DMS153 (cell line): Measurements from ENCODE around the gene FARS2.

Experiments used
- DNase-seq: peaks from one replicate; lab custom pipeline; 2025; lab: John Stamatoyannopoulos, UW

FARS2 gene

DNA sequence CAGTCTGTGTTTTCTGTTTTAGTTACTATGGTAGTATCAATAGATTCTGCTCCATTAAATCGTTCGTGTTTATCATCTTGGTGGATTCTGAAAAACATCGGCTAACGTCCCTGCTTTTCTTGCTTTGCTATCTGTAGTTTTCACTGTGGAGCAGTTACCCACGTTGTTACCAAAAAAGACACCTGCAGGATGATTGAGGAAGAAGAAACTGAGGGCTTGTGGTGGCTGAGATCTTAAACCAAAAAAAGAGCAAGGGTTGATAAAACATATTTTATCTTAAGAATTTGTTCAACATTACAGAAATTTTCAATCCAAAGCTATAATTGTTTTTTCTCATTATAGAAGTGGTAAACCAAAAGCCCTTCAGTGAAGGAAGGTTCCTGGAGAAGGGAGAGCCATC, 166.3 kb downstream of the FARS2 start:
- DNase-seq, result no peak

DNA sequence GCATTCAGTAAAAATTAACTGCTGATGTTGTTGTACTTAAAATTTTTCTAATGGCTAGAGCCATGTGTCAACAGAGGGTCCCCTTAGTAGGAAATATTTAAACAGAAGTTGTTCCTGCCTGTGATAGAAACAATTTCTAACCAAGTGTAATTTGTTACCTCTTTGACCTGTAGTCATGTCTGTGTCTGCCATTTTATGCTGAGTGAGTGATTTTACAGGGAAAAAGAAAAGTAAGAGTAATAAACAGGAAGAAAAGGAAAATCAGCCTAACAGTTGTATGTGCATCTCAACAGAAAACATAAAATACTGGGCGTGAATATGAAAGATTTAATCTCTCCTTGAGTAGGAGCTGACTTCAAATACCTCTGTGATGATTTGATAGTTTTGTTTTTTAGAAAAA, 172.0 kb downstream of the FARS2 start:
- DNase-seq, result no peak

DNA sequence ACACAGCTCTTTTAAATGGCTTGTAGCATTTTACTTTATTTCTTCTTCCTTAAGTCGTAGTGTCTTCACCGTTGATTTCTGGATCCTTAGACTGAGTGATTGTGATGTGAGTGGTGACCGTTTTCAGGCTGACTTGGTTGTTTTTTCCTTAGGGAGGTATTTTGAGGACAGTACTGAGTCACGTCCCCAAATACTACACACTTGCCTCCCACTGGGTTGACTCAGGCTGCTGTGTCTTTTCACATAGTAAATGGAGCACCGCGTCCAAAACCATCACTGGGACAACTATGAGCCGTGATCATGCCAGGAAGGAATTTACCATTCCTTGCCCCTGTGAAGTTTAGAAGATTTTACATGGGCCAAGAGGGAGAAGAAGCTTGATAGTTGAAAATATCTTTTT, 174.1 kb downstream of the FARS2 start:
- no peak for DNase-seq

DNA sequence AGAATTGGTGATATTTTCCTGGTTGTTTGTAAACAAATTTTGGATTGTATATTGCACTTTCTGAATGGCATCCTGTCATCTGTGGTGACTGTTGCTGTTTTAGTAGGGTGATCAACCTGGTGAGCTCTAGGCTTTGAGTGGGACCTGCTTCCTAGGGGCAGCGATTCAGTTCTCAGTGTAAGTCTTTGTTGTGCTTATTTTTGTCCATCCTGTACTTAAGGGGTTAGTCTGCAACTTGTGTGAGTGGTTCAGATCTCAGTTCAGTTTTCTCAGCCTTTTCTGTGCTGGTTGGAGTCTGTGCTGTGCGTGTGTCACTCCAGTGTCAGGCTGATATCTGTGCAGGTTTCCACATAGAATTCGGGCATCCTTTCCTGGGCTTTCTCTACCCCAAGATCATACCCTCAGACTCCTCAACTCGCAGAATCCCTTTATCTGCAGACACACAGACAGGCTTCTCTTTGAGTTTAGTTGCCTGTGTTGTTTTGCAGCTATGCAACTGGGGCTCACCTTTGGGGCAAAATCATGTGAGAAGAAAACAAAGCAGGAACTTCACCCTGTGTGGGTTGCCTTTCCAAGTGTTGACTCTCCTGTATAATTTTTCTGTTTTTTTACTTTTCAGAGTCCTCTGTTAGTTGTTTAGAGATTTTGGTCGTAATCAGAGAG, 177.7 kb downstream of the FARS2 start:
- DNase-seq, result no peak

DNA sequence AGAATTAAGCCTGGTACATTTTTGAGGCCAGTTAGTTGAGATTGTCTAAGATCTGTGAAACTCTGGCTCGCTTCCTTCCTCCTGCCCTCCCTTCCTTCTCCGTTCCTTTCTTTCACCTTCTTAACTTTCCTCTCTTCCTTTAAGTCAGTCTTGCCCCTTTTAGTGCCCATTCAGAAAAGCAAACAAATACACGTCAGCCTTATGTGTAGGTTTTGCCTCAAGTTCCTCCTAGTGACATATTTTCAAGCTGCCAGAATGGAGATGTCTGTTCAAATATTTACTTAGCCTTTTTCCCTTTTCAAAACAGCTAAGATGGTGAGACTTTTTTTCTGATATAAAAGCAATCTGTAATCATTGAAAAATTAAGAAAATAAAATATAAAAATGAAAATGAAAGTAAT, 178.4 kb downstream of the FARS2 start:
- DNase-seq, result no peak

DNA sequence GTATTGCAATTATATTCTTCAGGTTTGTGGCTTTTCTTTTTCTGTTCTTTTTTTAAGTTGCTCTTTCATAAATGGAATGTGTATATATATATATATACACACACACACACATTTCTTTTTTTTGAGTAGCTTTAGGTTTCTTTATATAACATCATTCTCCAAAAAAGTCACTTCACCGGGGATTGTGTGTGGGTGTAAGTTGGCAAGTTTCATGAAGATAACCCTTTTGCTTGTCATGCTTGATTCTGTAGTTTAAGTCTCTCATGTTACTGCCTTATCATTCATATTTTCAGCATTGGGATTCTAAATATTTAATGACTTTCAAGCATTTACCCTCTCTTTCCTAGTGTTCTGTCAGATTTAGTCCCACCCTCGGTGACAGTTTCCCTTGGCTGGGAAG, 181.0 kb downstream of the FARS2 start:
- no peak for DNase-seq

DNA sequence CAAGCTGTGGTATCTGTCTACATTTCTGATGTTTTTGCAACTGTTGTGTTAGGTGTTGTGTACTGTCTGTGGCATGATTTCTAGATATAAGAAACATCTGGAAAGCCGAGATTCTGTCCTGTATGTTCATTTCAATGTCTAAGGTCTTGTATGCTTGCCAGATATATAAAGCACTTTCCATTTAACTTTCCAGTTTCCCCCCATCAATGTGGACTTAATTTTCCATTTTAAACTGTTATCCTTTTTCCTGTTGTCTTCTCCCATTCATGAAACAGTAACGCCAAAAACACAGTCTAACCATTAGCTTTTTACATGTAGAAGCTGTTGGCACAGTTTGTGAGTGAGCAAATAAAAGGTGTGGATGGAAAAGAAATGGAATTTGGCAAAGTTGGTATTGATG, 181.6 kb downstream of the FARS2 start:
- DNase-seq, result no peak

DNA sequence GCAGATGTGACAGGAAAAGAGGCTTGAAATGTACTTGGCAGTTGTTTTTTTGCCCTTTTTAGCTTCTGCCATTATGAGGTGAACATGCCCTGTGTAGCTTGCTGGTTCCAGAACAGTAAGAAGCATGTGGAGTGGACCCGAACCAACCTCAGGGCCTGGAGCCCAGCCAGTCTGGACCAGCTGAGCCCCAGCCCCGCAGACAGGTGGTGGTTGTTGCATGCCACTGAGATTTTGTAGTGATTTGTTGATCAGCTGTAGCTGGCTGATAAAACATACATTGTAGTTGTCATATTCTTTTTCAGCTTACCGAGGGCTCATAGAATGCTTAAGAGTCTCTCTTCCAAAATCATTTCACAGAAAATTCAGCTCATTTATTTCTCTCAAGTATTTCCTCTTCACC, 182.2 kb downstream of the FARS2 start:
- DNase-seq, result no peak

DNA sequence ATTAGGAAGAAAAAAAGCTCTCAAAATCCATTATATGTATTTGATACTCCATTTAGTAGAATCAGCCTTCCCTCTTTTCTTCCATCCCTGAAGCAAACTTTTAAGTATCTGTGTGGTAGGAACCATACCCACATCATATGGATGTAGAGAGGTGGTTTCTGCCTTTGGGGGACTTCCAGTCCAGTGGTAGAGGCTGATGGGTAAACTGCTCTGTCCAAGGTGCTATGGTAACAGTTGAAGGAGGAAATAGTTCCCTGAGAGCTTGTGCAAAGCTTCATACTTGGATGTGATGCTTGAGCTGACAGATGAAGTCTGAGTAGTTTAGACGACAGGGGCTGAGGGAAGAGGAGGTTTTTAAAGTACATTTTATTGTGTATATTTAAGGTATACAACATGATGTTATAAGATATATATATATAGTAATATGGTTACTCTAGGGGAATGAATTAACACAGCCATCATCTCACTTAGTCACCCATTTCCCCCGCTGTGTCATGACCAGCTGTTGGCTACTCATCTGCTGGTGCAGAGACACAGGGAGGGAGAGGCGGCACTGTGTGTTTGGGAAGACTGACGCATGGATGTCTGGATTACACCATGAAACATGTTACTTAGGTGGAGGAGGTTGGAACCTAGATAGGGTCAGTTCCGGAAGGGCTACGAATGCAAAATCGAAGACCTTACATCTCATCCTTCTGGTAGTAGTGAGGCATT, 185.2 kb downstream of the FARS2 start:
- DNase-seq, result no peak

DNA sequence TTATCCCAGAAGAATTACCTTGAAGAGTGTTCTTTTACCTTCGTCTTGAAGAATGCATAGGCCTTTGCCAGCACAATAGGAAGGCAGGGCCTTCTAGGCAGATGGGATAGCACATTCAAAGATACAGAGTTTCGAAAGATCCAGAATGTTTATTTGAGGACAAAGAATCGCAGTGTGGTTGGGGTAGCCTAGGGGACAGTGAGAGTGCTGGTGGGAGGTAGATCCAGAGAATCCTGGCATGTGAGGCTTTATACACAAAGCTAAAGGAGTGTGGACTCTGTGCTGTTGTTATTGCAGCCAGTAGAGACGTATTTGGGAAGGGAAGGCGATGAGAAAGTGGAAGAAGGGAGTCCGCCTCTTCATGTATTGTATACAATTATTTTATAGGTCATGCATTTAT, 186.6 kb downstream of the FARS2 start:
- no peak for DNase-seq

DNA sequence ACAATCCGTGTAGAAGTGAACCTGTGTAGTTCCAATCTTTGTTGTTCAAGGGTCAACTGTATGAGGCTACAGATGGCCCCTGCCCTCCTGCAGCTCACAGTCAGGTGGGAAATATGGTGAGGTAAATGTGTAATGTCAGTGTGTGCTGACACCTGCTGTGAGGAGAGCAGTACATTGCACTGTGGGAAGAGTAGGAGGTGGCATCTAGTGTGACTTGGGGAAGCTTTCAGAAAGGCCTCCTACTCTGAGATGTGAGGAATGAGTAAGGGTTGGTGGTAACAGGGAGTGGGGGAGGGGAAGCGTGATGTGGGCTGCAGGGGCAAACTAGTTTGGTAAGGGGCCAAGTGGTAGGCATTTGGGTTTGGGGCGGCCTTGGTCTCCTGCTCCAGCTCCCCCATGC, 188.8 kb downstream of the FARS2 start:
- DNase-seq, result no peak

DNA sequence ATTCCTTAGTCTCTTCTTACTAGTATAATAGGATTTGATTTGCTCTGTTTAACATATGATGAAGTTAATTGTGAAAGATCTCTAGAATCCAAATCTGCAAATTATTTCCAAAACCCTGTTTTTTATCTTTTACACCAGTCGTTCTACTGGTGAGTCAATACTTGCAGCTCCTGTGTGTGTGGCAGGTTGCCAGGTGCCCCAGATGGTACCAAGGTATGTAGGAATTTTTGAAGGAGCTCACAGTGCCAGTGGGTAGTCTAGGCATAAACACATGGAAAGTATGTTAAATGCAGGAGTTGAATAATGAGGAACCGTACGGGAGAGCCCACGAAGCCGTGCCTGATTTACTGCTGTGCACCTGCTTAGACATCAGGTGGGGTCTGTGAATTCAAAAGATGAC, 192.2 kb downstream of the FARS2 start:
- no peak for DNase-seq

DNA sequence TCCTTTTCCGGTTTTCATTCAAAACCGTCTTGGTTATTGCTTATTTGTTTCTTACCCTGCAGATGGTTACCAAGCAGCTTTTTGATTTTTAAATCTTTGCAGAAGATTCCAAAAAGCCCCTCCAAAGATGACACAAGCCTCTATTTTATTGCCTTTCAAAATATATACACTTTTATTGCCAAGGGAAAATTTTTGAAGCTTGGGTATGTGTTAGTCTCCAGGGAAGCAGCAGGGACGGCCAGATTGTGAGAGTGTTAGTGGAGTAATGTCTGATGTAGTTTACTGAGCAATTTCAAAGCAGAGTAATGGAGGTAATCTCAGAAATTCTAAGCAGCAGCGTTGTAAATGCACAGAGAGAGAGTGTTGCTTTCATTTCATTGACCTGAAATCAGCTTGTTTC, 193.8 kb downstream of the FARS2 start:
- no peak for DNase-seq

DNA sequence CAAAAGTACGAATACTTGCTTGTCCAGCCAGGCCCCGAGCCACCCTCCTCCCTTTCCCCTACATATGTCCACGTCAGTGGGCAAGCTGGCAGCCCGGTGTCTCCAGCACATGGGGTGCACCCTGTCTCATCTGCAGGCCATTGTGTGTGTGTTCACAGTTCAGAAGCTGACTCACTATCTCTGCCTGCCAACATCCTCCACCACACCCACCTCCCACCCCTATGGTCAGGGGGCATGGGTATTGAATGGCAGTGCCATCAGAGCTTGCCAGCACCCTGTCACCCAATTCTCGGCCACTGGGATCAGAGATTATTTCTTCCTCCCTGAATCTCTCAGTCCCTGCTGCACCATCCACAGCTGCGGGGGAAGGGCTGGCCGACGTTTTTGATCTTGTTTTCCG, 195.7 kb downstream of the FARS2 start:
- no peak for DNase-seq

DNA sequence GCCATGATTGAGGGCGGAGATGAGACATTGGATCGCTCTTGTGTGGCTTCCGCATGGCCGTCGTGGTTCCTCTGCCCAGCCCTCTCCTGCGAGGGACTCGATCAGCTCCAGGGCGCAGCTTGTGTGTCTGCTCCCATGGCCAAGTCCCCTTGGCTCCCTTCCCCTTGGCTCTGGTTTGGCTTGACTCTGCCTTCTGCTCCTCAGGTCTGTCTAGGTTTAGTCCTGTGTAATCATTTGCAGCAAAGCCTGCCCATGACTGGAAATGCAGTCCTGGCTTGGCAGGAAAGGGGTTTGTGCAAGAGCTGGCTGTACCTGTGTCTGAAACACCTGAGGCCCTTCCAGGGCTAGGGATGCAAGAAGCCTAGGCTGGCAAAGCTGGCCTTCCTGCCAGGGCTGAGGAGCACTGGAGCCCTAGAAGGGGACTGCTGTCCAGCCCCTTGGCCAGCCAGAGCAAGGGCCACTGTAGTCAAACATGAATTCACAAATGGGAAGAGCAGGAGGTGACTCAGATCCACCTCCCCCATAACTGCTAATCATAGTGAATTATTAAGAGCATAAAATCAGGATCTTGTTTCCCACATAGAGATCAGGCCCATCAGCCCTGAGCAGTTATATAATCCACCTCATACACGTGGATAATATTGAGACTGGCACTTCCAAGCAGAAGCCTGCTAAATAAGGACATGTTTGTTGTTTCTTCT, 196.8 kb downstream of the FARS2 start:
- DNase-seq, result peak; percentile 70

DNA sequence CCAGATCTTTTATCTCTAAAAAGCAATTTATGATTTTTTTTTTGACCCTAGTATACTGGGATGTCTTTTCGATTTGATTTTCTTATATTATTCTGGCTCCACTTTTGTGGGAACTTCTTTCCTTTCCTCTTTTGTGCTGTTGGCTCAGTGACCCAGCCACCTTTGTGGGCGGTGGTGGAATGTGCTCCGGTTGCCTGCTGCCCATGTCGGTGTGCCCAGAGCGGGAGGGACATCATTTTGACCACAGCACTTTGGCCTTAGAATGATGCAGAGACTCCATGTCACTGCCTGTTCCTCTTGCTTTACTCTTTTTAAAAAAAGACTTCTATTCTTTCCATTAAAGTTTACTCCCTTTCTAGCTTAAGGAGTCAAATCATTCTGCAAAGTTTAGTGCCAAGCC, 198.0 kb downstream of the FARS2 start:
- DNase-seq, result no peak

DNA sequence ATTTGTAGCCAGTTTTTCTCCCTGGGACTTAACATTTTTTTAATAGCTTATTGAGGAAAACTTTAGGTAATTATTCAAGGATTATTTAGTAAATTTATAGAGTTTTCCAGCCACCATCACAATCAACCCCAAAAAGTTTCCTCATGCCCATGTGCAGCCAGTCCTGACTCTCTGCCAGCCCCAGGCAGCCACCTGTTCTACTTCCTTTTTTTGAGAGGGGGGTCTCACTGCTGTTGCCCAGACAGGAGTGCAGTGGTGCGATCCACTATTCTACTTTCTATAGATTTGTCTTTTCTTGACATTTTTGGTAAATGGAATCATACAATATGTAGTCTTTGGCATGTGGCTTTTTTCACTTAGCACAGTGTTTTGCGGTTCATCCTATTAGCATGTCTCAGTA, 200.1 kb downstream of the FARS2 start:
- DNase-seq, result no peak

DNA sequence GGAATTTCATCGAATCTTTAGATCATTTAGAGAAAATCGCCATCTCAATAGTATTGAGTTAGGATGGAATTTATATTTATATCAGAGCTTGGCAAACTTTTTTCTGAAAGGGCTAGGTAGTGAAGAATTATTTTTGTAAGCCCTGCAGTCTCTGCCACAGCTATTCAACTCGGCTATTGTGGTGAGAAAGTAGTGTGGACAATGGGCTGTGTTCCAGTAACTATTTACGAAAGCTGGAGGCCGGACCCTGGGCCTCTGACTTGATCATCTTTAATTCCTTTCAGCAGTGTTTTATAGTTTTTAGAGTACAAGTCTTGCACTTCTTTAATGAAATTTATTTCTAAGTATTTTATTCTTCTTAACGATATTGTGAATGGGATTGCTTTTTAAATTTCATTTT, 201.5 kb downstream of the FARS2 start:
- DNase-seq, result no peak

DNA sequence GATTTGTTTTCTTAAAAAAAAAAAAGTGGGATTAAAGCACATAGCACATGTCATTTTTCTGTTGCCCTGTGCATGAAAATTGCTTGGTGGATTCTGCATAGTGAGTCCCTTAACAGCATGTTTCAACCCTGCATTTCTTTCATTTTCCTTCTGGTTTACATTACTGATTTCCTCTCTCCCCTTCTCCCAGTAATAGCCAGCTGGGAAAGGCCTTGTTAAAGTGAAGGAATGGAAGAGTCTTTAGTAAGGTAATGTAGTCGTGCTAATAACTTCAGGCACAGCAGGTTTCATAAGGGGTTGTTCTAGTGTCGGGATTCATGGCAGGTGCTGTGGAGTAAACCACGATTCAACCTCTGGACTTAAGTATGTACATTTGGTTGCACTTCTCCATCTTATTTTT, 202.4 kb downstream of the FARS2 start:
- no peak for DNase-seq

DNA sequence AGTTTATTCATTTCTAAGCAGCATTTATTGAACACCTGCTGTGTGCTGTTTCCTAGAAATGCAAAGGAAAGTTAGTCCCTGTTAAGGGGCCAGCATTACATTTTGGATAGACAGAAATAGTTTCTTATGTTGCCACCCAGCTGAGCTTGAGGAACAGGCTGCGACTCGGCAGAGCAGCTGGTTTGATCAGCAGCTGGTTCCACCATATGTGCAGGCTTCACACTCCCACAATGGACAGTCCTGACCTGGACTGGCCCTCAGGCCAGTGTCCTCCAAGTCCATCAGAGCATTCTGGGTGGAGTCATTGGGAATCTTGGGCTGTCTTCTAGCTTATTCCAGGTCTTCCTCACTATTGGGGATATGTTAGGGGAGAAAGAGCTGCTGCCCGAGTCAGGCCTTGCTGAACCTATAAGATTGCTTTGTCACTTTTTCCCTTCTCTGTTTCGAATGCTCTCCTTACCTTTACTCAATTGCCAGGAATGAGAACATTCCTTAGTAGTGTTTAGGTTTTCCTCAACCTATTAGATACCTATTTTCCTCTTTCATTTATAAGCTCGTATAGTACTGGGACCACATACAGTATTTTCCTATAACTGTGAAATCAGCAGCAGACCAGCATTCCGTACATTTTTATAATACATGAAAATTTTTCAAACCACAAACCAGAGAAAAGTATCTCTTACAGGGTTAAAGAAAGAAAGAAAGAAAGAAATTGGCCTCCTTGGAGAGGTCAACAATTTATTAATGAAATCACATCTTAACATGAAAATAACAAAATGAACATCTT, 203.0 kb downstream of the FARS2 start:
- no peak for DNase-seq

DNA sequence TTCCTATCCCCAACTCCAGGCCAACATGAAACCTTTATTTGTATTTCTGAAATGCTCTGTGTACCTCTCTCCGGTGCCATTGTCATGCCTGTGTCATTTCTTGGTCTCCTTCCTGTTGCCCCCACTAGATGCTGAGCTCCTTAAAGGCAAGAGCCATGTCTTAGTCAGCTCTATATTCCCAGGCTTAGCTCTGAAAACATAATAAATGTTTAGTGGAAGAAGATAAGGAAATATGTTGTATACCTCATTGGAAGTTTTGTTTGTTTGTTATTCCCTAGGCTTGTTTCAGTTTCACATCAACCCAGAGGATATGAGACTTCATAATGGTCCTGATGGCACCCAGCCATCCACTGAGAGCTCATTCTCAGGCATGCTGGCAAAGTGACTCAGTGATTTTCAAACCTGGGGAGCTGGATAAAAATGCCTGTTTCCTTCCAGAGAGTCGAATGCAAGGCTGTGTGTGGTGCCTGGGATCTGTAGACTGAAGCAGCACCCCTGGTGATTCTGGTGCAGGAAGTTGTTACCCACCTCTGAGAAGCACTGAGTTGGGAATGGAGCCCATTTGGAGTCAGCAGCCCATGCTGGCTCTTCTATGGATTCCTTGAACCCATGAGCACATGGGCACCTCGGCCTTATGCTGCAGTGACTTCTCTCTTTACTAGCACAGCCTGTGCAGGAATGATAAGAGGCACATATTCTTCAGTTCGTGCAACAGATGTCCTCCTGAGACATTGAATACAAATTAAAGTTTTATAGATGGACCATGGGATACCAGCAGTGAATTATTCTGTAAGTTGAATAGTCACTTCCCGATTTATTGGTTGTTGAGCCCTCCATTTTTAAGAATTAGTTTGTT, 205.2 kb downstream of the FARS2 start:
- no peak for DNase-seq

DNA sequence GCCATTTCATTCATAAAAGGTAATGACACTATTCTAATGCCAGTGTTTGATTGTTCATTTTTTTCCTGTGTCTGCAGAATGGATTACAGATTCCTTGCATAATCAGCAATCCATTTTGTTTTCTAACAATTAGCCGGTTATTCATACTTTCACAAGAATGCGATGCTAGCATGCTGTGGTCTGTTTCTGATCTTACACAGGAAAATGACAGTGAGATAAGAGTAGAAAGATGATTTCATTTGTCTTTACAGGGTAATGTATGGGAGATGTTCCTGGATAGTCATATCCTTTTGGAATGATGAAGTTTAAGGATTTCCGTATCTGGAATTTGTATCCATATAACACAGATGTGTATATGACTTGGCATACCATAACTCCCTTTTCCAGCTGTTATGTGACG, 207.3 kb downstream of the FARS2 start:
- DNase-seq, result no peak
